ENCODE measurements around the gene ESR1.

DNA sequence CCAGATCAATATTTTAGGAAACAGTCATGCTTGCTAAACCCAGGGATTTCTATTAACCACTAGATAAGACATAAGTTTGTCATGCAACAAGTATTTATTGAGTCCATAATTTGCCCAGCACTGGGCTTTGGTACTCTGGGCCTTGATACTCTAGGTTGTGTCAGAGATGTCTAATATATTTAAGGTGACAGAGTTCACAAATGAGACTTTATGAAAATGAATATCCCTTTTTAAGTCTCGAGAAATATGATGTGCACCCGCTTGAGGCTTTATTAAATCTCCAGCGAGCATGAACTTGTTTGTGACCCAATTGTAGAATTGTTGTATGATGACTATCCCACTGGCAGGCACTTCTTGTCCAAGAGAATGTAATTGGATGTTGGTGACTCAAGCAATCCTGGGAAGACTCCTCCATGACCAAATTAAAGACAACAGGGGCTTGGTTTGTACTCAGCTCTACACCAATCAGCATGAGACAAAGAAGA, 109.2 kb downstream of the ESR1 start:
- peak in 2 of 3 donors; percentile 20 to 36 for TF ChIP-seq POLR2AphosphoS5 (IDR thresholded peaks at IDR 0.05)
- TF ChIP-seq POLR2A (IDR thresholded peaks at IDR 0.05) = no peak

All from suprapubic skin (tissue), 4 donors.